GM18502 (cell line): ENCODE measurements around the gene THAP7.
A peak's percentile ranks its signal among the peaks of the same experiment; 100 is the strongest.
"Not testable (repeated sequence)": the region's sequence is repeated elsewhere in the genome, so short reads cannot be mapped to it uniquely, and the experiment has no call there.

Source experiments
- ATAC-seq: cut with Tn5 transposase; IDR thresholded peaks from one replicate; pipeline ENCODE4 v1.9.1; 2021; ENCODE audit warnings: mild to moderate bottlenecking; ENCODE audit not compliant: unreplicated experiment, poor library complexity

Gene THAP7

GRCh38 chr22:21014726-21015465 is 13.0 kb upstream of the THAP7 start, which contains the start of gene P2RX6:
P2RX6 (plus strand) TSS chr22:21015165; CDS start chr22:21015175, 10 bp downstream.
- ATAC-seq, result no peak

- peak; percentile 87 for ATAC-seq
These were observed 12.3 kb upstream of the THAP7 start for GRCh38 chr22:21014202-21014725.

- peak; percentile 21 for ATAC-seq
These were observed 11.8 kb upstream of the THAP7 start for GRCh38 chr22:21013657-21014201.

GRCh38 chr22:21012446-21013407 is 10.8 kb upstream of the THAP7 start:
- ATAC-seq, result no peak

- ATAC-seq, result no peak
These were observed 8.7 kb upstream of the THAP7 start for GRCh38 chr22:21010426-21011113.

- no peak for ATAC-seq
These were observed 7.9 kb upstream of the THAP7 start for GRCh38 chr22:21009638-21010425.

- not testable (repeated sequence) for ATAC-seq
These were observed 7.3 kb upstream of the THAP7 start for GRCh38 chr22:21009208-21009607.

GRCh38 chr22:21003782-21004181 is 1.9 kb upstream of the THAP7 start:
- no peak for ATAC-seq

- ATAC-seq, result no peak
These were observed 824 bp downstream of the THAP7 start for GRCh38 chr22:21000987-21001600.

- no peak for ATAC-seq
These were observed 1.5 kb downstream of the THAP7 start for GRCh38 chr22:21000207-21000986.

GRCh38 chr22:20999350-21000206 is 2.3 kb downstream of the THAP7 start:
- no peak for ATAC-seq

GRCh38 chr22:20998411-20999336 is 3.2 kb downstream of the THAP7 start:
- ATAC-seq, result no peak

GRCh38 chr22:20997536-20998257 is 4.2 kb downstream of the THAP7 start:
- no peak for ATAC-seq

GRCh38 chr22:20996598-20997535 is 5.1 kb downstream of the THAP7 start:
- ATAC-seq, result no peak

GRCh38 chr22:20996031-20996410 is 5.9 kb downstream of the THAP7 start:
- no peak for ATAC-seq
